Lung (tissue), 12 donors: Measurements from ENCODE around the gene RASL10B. TPM values are rescaled to one million over a fixed set of nuclear protein-coding genes. Genes with fewer than 3 reads are reported as not detected.
A peak's percentile ranks its signal among the peaks of the same experiment; 100 is the strongest.

Experiments
- ATAC-seq: fragments of 200-7000 bp; cut with Tn5 transposase; one replicate; pipeline ENCODE4 v1.9.1; 2020; ENCODE audit warnings: moderate number of reproducible peaks; ENCODE audit not compliant: insufficient read depth, low FRiP score
- DNase-seq, 3 donors: peaks; one replicate each; pipeline ENCODE4 v3.0.0-alpha.2; 2013 to 2017
- H3K27ac ChIP-seq, 2 donors: one replicate each; pipeline ENCODE4 v1.5.1; 2013; ENCODE audit warnings: mild to moderate bottlenecking in 2 of 2, moderate library complexity in 2 of 2, control low read depth in 1 of 2, inconsistent platforms in 1 of 2, low read depth in 1 of 2, low read length in 1 of 2
- H3K27me3 ChIP-seq, 3 donors: one replicate each; pipeline ENCODE4 v1.5.1; 2013; ENCODE audit warnings: low read length in 2 of 3; ENCODE audit not compliant: control insufficient read depth in 3 of 3, insufficient read depth in 3 of 3
- H3K36me3 ChIP-seq, 4 donors: one replicate each; pipeline ENCODE4 v1.5.1; 2013; ENCODE audit warnings: low read length in 4 of 4, mild to moderate bottlenecking in 1 of 4, moderate library complexity in 1 of 4; ENCODE audit not compliant: control insufficient read depth in 4 of 4, insufficient read depth in 4 of 4
- H3K4me1 ChIP-seq, 5 donors: one replicate each; pipeline ENCODE4 v1.5.1; 2013; ENCODE audit warnings: low read length in 5 of 5, mild to moderate bottlenecking in 2 of 5, moderate library complexity in 1 of 5; ENCODE audit not compliant: control insufficient read depth in 5 of 5, insufficient read depth in 5 of 5
- H3K4me3 ChIP-seq: one replicate; pipeline ENCODE4 v1.5.1; 2013; ENCODE audit warnings: mild to moderate bottlenecking, control low read depth, moderate library complexity
- H3K9ac ChIP-seq, 2 donors: one replicate each; pipeline ENCODE4 v1.5.1; 2013; ENCODE audit warnings: low read length in 2 of 2, control low read depth in 1 of 2; ENCODE audit not compliant: insufficient read depth in 1 of 2
- H3K9me3 ChIP-seq, 4 donors: one replicate each; pipeline ENCODE4 v1.5.1; 2013; ENCODE audit warnings: low read length in 3 of 4, mild to moderate bottlenecking in 1 of 4, moderate library complexity in 1 of 4; ENCODE audit not compliant: control insufficient read depth in 4 of 4, insufficient read depth in 3 of 4
- WGBS, 2 donors: extraction: QIAGEN DNeasy Blood & Tissue Kit; methylation state at CpG; one replicate each; pipeline ENCODE4 v1.1.7; 2013; 5-methylcytosine and 5-hydroxymethylcytosine counted together
- polyA plus RNA-seq, 2 donors: library from polyadenylated mRNA; stranded (reverse); fragments of 200-250 nt; gene quantifications; one replicate each; pipeline ENCODE4 v1.2.1, GENCODE V29; 2013
- total RNA-seq, 2 donors: library from RNA; depleted of rRNA in 1 of 2; stranded (reverse); fragments of >200 nt in 1 of 2; gene quantifications; one replicate each; pipeline ENCODE4 v1.2.1, GENCODE V29; 2014 to 2021
- TF ChIP-seq, protein P1 (sequence below): IDR thresholded peaks from 2 replicates; pipeline ENCODE4 v1.5.1; 2012; ENCODE audit warnings: mild to moderate bottlenecking; ENCODE audit errors: control extremely low read depth, extremely low read depth
- donor health status: control.
- donor health status: control.
- donor health status: Bipolar disorder and iron deficiency.
- donor health status: healthy.
- donor health status: DM: yes; HTN: yes; CAD: no.

The RASL10B gene
- total and polyA plus RNA-seq, 4 donors, result 0.57 to 1.00 (median 0.80) TPM; not detected in 1

GRCh38 chr17:35713069-35713728, 18.2 kb upstream of the RASL10B start:
- DNase-seq (peak in 2 of 3 donors; percentile 33 to 61), ATAC-seq (no peak)
- peak overlapping the region in 1 of 2 donors; percentile 84 for H3K27ac ChIP-seq
- no peak overlapping the region for H3K9ac ChIP-seq
- no peaks in the 10 kb centered on the region for H3K27me3 ChIP-seq
- TF ChIP-seq, protein P1, sequence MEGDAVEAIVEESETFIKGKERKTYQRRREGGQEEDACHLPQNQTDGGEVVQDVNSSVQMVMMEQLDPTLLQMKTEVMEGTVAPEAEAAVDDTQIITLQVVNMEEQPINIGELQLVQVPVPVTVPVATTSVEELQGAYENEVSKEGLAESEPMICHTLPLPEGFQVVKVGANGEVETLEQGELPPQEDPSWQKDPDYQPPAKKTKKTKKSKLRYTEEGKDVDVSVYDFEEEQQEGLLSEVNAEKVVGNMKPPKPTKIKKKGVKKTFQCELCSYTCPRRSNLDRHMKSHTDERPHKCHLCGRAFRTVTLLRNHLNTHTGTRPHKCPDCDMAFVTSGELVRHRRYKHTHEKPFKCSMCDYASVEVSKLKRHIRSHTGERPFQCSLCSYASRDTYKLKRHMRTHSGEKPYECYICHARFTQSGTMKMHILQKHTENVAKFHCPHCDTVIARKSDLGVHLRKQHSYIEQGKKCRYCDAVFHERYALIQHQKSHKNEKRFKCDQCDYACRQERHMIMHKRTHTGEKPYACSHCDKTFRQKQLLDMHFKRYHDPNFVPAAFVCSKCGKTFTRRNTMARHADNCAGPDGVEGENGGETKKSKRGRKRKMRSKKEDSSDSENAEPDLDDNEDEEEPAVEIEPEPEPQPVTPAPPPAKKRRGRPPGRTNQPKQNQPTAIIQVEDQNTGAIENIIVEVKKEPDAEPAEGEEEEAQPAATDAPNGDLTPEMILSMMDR, result no peak
- 39 to 40% methylated on average over 7 of the region's 7 CpGs for WGBS, 2 donors
- H3K4me3 ChIP-seq, result no peak overlapping the region
- H3K9me3 ChIP-seq, result no peaks in the 10 kb centered on the region
- H3K36me3 ChIP-seq, result peaks cover 10 to 24% (median 16%) of the 10 kb centered on the region in 4 donors
- peaks cover 8 to 37% (median 17%) of the 10 kb centered on the region in 5 donors for H3K4me1 ChIP-seq

DNA sequence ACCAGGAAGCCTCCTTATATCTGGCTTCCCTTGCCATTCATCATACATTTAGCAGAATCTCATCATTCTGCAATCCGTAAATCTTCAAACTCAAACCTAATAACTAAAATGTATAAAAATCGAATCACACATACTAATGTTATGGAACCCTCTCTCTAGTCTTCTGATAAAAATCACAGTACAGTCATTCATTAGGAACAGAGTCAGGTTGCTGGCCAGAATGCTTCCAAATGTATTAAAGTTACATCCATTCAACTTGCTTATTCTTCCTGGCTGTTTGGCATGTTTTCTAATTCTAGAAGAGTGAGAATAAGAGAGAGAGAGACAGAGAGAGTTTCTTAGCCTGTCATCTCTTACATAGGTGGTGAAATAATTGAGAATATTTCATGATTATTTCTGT, 16.5 kb upstream of the RASL10B start:
- DNase-seq (no peak), ATAC-seq (no peak)
- H3K27ac ChIP-seq, result peak overlapping the region in 1 of 2 donors; percentile 45
- peaks cover 10 to 32% (median 19%) of the 10 kb centered on the region in 4 donors for H3K36me3 ChIP-seq
- 87 to 94% methylated on average over 2 of the region's 2 CpGs for WGBS, 2 donors
- no peaks in the 10 kb centered on the region for H3K27me3 ChIP-seq
- TF ChIP-seq, protein P1, result no peak
- H3K9ac ChIP-seq, result no peak overlapping the region
- peaks cover 8 to 34% (median 15%) of the 10 kb centered on the region in 5 donors for H3K4me1 ChIP-seq
- no peak overlapping the region for H3K4me3 ChIP-seq
- no peaks in the 10 kb centered on the region for H3K9me3 ChIP-seq

- DNase-seq (no peak), ATAC-seq (no peak)
- Histone ChIP-seq H3K4me1 (peaks cover 8 to 34% (median 13%) of the 10 kb centered on the region in 5 donors), H3K9ac (no peak overlapping the region), H3K36me3 (peaks cover 11 to 31% (median 19%) of the 10 kb centered on the region in 4 donors), H3K4me3 (no peak overlapping the region), H3K27me3 (no peaks in the 10 kb centered on the region), H3K27ac (peak overlapping the region in 1 of 2 donors; percentile 86), H3K9me3 (no peaks in the 10 kb centered on the region)
- TF ChIP-seq, protein P1, result no peak
Measured at GRCh38 chr17:35715416-35715815, 16.0 kb upstream of the RASL10B start.
